Measurements from ENCODE around the gene COL16A1.
"Not testable (repeated sequence)": the region's sequence is repeated elsewhere in the genome, so short reads cannot be mapped to it uniquely, and the experiment has no call there.

COL16A1 gene

GRCh38 chr1:31707059-31707600, 3.3 kb upstream of the COL16A1 start:
- not testable (repeated sequence) for DNase-seq (ENCODE audit: low read depth in 2 of 2)

DNA sequence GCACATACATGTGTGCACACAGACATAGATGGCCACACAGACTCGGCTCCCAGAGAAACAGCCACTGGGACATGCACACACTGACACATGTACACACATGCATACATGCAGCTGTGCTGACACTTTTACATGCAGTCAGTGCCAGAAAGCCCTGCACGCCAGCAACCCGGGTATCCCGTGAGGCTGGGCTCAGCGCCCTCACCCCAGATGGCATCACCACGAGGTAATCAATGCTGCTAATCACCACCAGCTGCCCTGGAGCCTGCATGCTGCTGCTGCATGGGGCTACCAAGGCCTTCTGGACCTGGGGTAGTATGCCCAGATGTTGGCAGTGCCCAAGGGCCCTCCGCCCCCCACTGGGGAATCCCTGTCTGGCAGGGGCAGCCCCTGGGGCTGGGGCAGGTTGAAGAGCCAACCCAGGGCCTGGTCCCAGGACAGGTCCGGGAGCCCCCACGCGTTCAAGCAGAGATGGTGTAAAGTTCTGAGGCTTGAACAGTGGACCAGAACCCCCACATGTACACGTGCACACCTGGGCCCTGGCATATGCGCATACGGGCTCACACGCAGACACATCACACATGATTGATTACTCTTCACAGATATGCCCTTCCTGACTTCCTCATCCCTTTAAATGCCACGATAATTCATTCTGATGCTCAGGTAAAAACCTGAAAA, 2.7 kb upstream of the COL16A1 start:
- DNase-seq (ENCODE audit: low read depth in 2 of 2): no peak

- DNase-seq (ENCODE audit: low read depth in 2 of 2): peak; percentile 39 to 64
Measured at GRCh38 chr1:31705080-31705866, 1.5 kb upstream of the COL16A1 start.

GRCh38 chr1:31704271-31705079, 658 bp upstream of the COL16A1 start:
- no peak for DNase-seq (ENCODE audit: low read depth in 2 of 2)

- no peak for DNase-seq (ENCODE audit: low read depth in 2 of 2)
Measured at GRCh38 chr1:31702836-31703404, 897 bp downstream of the COL16A1 start.

DNA sequence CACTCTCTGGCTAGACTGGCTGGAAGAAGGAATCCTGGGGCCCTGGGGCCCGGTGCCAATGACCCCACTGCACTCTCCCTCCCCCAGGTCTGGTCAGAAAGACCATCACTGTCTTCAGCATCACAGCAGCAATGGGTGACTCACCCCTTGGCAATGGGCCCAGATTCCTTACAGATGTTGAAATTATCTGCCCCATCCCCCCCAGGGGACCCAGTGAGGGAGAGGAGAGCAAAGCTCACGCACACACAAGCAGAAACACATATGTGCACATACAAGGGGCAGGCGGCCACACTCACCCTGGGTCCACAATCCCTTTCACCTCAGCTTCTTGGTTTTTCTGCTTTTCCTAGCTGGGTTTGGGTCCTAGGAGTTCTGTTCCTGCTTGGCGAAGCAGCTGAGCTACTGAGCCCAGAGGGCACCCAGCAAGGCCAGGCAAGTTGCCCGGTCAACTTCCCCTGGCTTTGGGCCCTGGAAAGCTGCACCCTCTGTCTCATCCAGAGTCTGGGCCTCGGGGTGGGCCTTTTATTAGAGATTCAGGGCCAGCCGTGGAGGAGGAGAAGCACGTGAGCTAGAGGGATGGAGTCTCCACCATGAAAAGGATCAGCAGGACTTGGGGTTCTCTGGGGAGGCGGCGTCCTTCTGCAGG, 2.6 kb downstream of the COL16A1 start:
- DNase-seq (ENCODE audit: low read depth in 2 of 2): peak in 1 of 2 experiments; percentile 19

GRCh38 chr1:31700468-31701090, 3.2 kb downstream of the COL16A1 start:
- DNase-seq (ENCODE audit: low read depth in 2 of 2): no peak

DNA sequence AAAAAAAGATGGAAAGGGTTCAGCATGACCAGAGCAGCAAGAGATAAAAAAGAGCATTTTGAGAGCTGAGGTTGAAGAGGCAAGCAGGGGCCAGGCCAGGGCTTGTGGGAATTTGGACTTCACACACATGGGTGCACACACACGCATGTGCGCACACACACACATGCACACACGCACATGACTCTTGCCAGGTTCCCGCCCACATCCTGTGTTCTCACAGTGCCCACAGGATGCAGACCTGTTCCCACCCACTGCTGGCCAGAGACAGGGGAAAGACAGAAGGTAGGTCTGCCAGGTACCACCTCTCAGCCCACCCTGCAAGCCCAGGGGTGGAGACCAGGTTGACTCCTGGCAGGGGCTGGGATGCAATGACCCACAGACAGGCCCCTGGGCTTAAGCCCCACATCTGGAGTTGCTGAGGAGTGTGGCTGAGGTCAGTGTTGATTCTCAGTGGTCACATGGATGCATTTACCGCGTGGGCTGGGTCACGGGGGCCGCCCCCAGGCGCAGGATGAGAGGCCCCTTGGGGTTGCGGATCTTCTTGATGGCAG, 4.4 kb downstream of the COL16A1 start:
- no peak for DNase-seq (ENCODE audit: low read depth in 2 of 2)

- no peak for DNase-seq (ENCODE audit: low read depth in 2 of 2)
Measured at GRCh38 chr1:31697369-31697984, 6.3 kb downstream of the COL16A1 start.

- DNase-seq (ENCODE audit: low read depth in 2 of 2): no peak
Measured at GRCh38 chr1:31696242-31696641, 7.6 kb downstream of the COL16A1 start.

- DNase-seq (ENCODE audit: low read depth in 2 of 2): no peak
Measured at GRCh38 chr1:31695327-31695726, 8.5 kb downstream of the COL16A1 start.

DNA sequence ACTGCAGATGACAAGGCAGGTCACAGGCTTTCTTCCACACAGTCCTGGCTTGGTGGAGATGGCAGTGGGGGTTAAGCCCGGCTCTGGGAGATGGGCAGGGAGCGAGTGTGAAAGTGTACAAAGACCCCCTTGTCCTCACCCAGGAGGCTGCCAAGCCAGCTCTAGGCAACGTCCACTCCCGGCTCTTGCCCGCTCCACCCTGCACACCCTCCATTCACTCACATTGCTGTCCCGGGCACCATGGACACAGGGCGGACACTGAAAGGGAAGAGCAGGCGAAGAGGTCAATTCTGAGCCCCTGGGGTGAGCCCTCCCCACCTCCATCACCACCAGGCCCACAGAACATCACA, 8.9 kb downstream of the COL16A1 start:
- no peak for DNase-seq (ENCODE audit: low read depth in 2 of 2)

DNA sequence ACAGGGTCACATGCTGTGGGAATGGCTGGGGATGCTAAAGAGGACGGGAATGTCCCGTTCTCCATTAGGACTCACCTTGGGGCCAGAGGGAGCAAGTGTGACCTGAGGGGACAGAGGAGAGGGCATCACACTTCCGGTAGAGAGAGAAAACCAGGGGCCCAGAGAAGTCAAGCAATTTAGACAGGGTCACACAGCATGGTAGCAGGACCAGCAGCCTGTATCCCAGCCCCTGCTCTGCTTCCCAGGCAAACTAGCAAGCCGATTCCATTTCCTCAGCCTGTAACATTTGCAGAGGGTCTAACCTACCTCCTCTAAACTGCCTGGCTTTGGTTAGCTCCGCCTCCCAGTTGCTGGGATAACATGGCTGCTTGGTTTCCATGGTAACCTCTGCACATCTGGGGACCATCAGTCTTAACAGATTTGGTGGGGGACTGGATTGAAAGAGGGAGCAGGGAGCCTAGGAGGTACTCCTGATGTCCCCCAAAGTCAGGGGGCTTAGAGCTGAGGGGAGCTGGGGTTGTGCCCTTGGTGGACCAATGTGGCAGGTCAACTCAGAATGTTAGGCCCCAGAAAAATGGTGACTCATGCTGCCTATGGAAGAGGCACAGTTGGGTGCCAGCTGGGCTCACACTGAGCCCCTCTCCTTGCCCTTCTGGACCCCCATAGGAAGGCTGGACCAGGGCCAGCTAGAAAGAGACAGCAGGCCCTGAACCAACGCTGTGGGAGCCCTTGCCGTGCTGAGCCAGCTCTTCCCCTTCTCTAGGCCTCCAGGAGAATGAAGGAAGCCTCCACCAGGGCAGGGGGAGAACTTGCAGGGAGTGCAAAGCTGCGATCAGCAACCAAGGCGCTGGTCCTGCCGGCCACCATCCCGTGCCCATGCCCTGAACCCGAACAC, 9.5 kb downstream of the COL16A1 start:
- no peak for DNase-seq (ENCODE audit: low read depth in 2 of 2)

- DNase-seq (ENCODE audit: low read depth in 2 of 2): no peak
Measured at GRCh38 chr1:31693231-31693630, 10.6 kb downstream of the COL16A1 start.

DNA sequence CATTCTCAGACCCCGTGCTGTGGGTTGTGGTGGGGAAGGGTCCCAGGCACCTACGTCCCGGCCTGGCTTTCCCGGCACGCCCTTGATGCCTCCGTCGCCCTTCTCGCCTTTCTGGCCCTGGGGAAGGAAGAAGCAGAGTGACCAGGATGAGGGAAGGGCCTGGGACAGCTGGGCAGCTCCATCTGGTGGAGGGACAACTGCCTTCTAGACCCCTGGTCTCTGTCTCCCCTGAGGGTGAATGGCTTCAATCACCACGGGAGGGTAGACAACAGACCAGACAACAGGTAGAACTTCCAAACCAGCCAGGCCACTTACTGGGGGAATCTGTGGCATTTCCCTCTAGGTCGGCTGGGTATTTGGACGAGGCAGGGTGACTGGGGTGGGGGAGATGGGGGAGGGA, 11.9 kb downstream of the COL16A1 start:
- DNase-seq (ENCODE audit: low read depth in 2 of 2): no peak

GRCh38 chr1:31691446-31691845, 12.4 kb downstream of the COL16A1 start:
- DNase-seq (ENCODE audit: low read depth in 2 of 2): no peak

DNA sequence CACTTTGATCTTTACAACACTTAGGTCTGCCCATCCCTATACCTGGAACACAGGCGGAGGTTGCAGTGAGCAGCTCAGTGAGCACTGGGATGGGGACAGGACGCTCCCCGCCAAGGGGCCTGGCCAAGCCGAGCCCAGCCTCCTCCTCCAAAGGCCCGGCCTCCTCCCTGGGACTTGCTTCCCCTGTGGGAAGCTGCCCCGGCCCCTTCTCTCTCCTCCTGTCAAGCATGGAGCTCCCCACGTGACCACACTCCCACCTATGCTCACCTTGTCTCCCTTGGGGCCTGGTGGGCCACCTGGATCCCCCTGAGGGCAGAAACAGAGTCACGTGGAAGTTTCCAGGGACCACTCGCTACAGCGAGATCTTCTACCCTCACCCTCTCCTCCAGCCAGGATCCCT, 12.9 kb downstream of the COL16A1 start:
- no peak for DNase-seq (ENCODE audit: low read depth in 2 of 2)

DNA sequence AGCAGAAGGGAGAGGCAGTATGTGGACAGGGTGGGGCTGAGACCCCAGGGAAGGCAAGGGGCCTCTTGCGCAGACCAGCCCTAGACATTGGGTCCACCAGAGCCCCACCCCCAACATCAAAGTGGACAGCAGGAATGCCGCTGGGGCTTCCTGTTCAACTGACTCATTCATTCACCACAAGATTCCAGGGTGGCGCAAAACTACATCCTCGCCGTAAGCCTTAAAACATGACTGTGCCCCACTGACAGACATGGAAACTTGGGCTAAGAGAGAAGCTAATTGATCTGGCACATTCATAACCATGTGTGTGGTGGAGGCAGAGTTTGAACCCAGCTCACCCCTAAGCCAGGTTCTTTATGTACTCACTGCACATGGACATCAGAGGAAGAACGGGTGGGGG, 14.0 kb downstream of the COL16A1 start:
- no peak for DNase-seq (ENCODE audit: low read depth in 2 of 2)

DNA sequence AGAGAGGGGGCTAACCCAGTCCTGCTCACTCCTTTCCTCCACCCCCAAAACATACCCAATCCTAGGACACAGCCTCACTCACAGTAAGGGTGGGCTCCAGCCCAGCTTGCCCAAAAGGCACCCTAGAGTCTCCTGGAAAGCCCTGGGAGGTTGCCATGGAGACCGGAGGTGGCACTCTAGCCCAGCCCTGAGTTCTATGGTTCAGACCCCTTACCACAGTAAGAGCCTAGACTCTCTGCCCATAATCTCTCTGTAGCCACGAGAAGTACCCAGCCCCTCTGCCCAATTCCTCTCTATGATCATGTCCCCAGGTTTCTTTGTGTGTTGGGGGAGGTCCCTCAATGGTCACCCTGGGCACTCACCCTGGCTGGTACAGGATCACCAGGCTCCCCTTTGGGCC, 14.4 kb downstream of the COL16A1 start:
- no peak for DNase-seq (ENCODE audit: low read depth in 2 of 2)

All from stimulated activated CD4-positive, alpha-beta T cell treated with anti-CD3 and anti-CD28 coated beads, Interleukin-12 subunit alpha, Interleukin-12 subunit beta, amount 100 ng/mL, for 24 hours (primary cell).